Stimulated activated CD4-positive, alpha-beta T cell treated with anti-CD3 and anti-CD28 coated beads, Interleukin-15, amount 100 ng/mL, for 1 hour (primary cell): ENCODE results near the gene CHRNB1.

Experiments used
- DNase-seq, 2 donors: peaks; one replicate each; pipeline ENCODE4 v3.0.0-alpha.2; 2020; ENCODE audit warnings: low read depth in 1 of 2, low spot score in 1 of 2

The CHRNB1 gene

DNA sequence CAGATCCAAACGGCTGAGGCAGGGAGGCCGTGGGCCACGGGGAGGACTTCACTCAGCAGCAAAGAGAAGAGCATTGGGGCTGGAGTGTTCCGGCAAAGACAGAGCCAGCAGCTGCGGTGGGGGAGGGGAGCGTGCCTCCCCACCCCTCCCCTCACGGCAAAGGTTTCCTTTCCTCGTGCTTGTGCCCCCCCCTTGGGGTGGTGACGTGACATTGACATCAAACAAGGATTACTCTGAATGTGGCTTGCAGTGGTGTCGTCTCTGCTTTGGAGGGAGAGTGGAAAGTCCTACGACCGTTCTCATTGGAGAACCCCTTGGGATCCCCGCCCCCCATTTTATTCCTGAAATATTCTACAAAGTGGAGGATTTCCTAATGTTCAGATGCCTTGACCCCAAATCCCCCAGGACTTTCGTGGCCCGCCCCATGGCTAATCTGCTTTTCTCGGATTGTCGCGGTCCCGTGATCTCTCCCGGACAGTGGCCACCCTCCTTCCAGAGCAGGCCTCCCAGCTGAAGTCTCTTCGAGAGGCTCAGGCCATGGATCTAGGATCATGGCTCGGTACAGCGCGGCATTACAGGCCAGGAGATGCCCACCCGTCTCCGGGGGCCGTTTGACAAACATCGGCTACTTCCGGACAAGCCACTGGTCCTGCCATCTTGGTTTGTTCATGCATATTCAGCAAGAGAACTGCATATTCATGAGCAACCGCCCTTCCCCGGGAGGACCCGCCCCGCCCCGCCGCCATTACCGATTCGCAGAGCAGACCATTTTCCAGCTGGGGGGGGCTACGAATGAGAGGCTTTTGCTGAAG lies 38.6 kb downstream of the CHRNB1 start:
- peak; percentile 82 to 92 for DNase-seq

- peak; percentile 98 for DNase-seq
These were observed 39.4 kb downstream of the CHRNB1 start, which contains the start of gene POLR2A for GRCh38 chr17:7484067-7484918. Gene POLR2A (plus strand): TSS chr17:7484366.

DNA sequence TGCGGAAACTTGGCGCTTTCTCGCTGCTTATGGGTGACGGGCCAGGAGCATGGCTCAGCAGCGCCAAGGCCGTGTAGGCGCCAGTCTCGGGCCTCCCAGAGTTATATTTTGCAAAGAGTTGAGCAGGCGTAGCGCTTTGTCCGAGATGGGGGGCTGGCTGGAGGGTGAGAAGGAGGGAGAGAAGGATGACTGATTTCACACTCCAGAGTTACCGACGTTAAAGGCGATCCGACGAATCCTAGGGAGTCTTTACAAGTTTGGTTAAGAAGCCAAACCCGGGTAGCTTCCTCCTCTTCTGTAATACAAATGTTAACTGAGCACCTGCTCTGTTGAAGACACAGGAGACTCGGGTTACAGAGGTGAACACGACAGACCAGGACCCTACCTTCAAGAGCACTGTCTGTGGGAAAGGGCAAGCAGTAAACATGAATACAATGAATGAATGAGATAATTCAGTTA lies 40.1 kb downstream of the CHRNB1 start:
- DNase-seq = no peak

DNA sequence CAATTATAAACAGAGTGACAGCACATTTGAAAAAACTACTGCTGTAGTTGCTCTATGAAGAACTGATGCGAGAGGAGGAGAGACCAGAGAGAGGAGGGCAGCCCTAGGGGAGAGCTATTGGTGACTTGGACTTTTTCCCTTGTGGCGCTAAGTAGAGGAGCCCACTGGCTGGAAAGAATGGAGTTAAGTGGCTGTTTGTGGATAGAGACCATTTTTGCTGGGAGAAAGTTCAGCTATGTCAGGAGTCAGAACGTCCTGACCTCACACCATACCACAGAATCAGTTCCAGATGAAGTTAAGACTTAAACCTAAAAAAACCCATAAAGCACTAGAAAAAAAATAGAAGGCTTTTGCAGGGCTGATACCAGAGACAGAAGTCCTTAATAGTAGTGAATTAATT lies 41.3 kb downstream of the CHRNB1 start:
- DNase-seq = no peak

- no peak for DNase-seq
These were observed 45.3 kb downstream of the CHRNB1 start for GRCh38 chr17:7490144-7490543.

DNA sequence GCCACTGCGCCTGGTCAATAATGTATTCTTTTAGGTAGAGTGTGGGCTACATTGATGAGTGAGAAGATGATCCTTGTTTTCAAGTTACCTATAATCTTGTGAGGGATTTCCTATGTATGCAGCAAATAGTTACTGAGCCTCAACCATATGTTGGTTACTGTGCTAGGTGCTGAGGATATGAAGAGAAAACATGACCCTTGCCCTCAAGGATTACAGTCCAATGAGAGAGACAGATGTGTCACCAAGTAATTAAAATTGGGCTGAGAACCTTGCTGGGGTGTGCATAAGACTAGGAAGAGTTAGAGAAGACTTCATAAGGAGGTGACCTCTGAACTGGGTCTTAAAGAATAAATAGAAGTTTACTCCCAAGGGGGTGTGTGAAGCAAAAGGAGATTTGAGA lies 46.7 kb downstream of the CHRNB1 start:
- no peak for DNase-seq

- DNase-seq = no peak
These were observed 49.1 kb downstream of the CHRNB1 start for GRCh38 chr17:7493941-7494340.

- no peak for DNase-seq
These were observed 51.1 kb downstream of the CHRNB1 start for GRCh38 chr17:7495906-7496434.

DNA sequence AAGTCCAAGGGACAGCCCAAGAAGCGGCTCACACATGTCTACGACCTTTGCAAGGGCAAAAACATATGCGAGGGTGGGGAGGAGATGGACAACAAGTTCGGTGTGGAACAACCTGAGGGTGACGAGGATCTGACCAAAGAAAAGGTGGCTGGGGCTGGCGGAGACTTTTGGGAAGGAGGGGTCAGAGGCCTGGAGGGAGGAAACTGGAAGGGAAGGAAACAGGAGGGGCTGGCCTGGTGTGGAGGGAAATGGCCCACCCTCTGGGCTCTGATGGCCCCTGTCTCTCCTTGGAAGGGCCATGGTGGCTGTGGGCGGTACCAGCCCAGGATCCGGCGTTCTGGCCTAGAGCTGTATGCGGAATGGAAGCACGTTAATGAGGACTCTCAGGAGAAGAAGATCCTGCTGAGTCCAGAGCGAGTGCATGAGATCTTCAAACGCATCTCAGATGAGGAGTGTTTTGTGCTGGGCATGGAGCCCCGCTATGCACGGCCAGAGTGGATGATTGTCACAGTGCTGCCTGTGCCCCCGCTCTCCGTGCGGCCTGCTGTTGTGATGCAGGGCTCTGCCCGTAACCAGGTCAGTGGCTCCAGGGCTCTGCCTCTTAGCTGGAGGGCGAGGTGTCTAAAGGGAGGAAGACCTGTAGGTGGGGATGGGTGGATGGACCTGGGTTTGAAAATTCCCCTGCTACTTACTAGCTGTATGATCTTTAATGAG lies 51.8 kb downstream of the CHRNB1 start:
- DNase-seq = no peak

DNA sequence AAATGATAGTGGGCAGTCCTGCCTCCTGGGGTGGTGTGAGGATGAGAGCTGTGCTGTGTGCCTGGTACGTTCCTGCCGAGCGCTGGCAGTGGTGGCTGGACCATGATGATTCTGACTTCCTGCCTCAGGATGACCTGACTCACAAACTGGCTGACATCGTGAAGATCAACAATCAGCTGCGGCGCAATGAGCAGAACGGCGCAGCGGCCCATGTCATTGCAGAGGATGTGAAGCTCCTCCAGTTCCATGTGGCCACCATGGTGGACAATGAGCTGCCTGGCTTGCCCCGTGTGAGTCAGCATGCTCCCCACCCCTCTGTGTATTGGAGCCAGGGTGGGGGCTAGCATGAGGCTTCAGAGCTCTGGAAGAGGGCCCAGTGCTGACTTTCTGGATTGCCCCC lies 52.4 kb downstream of the CHRNB1 start:
- no peak for DNase-seq

DNA sequence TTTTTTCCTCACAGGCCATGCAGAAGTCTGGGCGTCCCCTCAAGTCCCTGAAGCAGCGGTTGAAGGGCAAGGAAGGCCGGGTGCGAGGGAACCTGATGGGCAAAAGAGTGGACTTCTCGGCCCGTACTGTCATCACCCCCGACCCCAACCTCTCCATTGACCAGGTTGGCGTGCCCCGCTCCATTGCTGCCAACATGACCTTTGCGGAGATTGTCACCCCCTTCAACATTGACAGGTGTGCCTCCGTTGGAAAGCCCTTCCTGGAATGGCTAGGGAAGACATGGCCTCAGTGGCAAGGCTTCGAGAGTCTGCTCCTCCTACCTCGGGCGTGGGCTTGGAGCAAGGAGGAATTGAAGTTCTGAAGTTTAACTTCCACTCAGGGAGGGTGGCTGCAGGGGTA lies 52.8 kb downstream of the CHRNB1 start:
- no peak for DNase-seq

DNA sequence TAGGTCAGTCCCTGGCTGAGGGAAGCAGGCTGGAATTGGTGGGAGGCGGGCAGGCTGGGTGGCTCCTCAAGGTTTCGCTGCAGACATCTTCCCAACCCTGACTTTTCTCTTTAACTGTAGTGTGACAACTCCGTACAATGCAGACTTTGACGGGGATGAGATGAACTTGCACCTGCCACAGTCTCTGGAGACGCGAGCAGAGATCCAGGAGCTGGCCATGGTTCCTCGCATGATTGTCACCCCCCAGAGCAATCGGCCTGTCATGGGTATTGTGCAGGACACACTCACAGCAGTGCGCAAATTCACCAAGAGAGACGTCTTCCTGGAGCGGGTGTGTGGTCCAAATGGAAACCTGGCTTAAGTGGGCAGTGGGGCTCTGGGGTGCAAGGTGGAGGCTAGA lies 54.3 kb downstream of the CHRNB1 start:
- DNase-seq = no peak

DNA sequence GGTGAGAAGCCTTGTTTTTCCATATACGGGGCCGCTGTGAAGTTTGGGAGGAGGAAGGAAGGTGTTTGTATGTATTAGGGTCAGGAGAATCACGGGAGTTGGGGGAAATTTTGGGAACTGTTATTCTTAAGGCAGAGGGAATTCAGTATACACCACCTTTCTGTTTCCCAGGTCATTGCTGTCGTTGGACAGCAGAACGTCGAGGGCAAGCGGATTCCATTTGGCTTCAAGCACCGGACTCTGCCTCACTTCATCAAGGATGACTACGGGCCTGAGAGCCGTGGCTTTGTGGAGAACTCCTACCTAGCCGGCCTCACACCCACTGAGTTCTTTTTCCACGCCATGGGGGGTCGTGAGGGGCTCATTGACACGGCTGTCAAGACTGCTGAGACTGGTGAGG lies 56.9 kb downstream of the CHRNB1 start:
- DNase-seq = no peak

DNA sequence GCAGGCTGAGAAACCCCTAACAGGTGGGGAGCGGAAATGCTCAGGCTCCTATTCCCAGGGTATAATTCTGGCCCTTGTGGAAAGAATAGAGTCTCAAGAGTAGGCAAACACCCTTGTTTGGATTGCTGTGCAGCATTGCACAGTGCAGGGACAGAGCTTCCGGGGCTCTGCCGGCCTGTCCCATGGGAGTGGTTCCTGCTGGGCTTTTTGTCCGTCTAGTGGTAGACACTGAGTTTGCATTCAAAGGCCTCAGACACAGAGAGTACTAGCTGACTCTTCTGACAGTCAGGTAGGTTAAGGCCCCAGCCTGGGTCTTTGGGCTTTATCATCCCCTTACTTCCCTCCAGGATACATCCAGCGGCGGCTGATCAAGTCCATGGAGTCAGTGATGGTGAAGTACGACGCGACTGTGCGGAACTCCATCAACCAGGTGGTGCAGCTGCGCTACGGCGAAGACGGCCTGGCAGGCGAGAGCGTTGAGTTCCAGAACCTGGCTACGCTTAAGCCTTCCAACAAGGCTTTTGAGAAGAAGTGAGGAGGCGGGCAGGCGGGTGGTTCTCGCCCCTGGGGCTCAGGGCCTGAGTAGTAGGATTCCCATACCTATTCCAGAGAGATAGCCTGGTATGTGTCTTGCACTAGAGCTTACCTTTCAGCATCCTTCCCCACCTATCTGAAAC lies 57.4 kb downstream of the CHRNB1 start:
- DNase-seq = no peak

- DNase-seq = no peak
These were observed 58.1 kb downstream of the CHRNB1 start for GRCh38 chr17:7502987-7503386.

- DNase-seq = no peak
These were observed 58.7 kb downstream of the CHRNB1 start for GRCh38 chr17:7503521-7503920.
